Right lung (tissue), 5 donors: ENCODE data around the gene AMDHD1. TPM values are rescaled to one million over a fixed set of nuclear protein-coding genes. Genes with fewer than 3 reads are reported as not detected.
A peak's percentile ranks its signal among the peaks of the same experiment; 100 is the strongest.

Source experiments
- DNase-seq, 2 donors: peaks; one replicate each; pipeline ENCODE4 v3.0.0-alpha.2; 2013
- polyA plus RNA-seq, 5 donors: library from polyadenylated mRNA; unstranded; fragments of 120-200 nt; gene quantifications; one replicate each; pipeline versions ENCODE4 v1.2.1 to v1.2.3, GENCODE V29; 2013; ENCODE audit warnings: inconsistent platforms in 1 of 5, low replicate concordance in 1 of 5; ENCODE audit not compliant: insufficient read length in 5 of 5, insufficient read depth in 1 of 5

AMDHD1 gene
- polyA plus RNA-seq, 5 donors = 0.68 to 1.7 (median 0.89) TPM

DNA sequence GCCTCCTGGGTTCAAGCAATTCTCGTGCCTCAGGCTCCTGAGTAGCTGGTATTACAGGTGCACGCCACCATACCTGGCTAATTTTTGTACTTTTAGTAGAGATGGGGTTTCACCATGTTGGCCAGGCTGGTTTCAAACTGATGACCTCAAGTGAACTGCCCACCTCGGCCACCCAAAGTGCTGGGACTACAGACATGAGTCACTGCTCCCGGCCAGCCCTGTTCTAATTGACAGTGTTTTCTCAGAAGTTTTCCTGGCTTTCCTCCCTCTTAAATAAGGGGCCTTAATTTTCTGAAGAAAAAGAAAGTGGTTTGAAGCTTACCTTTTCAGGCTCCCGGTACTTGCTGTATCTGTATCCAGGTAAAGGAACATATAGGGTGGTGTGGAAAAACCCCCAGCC is 51.3 kb downstream of the AMDHD1 start:
- DNase-seq = no peak

DNA sequence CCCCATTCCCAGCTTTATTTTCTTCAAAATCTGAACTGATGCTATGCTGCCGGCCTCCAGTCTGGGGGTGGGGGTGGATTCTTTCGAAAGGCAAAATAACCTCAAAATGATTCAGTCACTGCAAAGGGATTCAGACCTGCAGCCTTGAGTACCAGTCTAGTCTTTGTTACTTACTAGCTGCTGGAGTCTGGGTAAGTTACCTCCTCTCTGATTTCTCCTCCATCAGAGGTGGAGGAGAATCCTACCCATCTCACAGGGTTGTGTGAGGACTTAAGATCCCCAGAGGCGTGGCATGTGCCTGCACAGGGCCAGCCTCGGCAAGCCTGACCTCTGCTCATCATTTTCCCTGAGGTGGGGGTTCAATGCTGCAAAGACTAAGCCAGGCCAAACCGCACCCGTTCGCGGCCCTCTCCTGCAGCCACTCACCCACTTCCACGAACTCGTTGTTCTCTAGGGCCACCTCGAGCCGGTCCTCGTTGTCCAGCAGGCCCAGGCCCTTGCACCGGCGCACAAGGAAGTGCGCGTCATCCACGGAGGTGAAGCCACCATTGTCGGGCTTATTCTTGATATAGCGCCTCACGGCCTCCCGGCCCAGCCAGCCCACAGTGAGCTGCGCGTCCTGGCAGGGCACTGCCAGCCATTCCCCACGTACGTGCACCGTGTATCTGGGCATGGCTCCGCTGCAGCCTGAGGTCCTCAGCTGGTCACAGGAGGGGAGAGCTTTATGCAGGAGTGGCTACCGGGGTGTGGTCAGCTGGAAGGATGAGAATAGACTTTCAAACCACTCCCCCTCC is 52.3 kb downstream of the AMDHD1 start:
- DNase-seq = no peak

DNA sequence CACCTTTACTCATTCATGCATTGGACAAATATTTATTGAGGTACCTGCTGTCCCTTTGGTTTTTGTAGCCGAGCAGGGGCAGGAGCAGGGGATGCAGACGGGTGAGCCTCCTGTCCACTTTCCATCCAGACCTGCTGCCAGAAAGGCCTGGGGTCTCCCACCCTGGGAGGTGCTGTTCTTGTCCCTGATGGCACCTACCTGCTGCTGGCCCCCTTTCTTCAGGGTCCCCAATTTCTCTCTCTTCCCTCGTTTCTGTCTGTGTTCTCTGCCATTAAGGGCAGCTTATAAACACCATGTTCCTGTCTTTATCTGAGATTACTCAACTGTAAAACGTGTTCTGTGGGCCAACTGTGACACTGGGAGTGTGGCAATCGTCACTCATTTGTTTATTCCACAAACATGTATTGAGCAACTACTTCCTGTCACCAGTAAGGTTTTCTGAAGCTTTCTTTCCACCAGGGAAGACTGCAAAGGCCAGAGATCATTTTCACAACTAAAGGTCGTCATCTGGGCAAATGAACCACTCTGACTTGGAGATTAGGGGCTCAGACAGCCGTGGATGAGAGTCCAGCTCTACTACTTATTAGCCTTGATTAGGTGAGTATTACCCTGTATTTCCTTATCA is 53.0 kb downstream of the AMDHD1 start, which contains the start of gene HAL:
Gene HAL, minus strand, starts transcription at position 311 of the 625 bp plus-strand sequence. CDS start 434 bp downstream, outside the sequence.
- no peak for DNase-seq

DNA sequence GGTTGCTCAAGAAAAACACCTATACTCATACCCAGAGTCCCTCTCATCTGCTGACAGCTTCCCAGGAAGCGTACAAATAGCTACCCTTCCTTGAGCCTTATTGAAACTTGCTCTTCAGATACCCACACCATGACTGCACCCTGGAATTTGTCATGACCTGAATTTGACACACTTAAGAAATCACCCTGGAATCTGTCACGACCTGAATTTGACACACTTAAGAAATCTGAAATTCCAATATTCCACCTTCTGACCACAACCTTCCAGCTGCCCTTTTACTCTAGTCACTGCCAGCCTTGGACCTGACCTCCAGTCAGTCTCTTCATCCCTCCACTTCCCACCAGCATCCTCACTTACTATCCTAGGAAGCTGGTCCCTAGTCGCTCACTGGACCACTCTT is 54.1 kb downstream of the AMDHD1 start:
- no peak for DNase-seq

DNA sequence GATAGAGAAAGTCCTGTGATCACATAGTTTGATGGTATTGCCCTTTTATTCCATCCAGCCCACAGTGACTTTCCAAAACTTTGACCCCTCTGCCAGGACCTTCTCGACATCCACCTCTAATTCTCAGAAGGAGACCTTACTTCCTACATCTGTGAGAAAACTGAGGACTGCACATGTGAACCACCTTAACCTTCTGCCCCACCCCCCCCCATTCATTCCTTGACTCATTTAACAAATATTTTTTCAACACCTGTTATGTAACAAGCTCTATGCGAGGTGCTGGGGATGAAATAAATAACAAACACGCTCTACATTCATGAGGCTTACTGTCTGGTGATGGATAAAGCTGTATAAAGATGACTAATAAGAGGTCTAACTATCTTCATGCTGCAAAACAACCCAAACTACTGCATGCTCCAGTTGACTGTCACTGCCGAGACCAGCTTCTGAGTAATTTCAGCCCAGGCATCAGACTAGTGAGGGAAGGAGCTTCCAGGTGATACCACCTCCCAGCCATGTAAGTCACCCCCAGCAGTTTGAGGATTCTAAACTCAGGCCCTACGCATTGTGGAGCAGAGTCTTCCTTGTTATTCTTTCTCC is 54.9 kb downstream of the AMDHD1 start:
- no peak for DNase-seq

DNA sequence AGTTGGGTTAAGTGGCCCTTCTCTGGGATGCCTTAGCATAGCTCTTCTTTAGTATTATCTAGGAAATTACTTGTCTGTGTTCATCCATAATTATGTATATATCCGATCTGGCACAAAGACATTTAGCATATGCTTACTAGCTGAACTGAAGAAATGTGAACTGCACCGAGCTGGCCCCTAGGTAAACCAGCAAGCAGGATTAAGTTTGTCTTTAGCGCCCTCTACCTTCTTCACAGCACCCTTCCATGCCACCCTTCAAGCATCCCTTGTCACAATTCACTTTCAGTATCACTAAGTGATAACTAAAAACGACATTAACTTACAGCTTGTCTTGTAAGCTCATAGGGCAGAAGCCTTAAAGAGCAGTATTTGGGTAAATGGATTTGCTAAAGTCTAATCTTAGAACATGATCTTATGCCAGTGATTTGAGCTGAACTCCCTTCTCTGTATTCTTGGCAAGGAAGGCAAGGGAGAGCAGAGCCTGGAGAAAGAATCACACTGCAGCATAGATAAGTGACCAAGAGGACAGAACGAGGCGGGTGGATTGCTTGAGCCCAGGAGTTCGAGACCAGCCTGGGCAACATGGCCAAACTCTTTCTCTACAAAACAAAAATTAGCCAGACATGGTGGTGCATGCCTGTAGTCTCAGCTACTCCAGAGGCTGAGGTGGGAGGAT is 55.6 kb downstream of the AMDHD1 start:
- peak; percentile 31 to 45 for DNase-seq

DNA sequence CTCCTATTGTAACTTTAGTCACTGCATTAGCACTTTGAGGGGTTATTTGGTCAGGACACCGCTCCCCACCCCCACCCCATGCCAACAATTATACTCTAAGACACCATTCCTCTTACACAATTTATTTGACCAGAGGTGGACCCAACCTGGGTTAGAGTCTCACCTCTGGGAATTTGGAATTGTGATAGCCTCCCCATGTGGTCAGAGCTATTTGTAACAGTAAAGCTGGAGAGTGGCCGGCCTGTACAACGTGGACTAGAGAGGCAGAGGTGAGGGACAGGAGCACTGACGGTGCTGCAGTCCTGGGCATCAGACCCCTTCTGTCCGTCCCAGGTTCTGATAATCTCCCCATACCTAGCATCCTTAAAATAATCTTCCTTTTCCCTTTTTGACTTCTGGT is 56.4 kb downstream of the AMDHD1 start:
- no peak for DNase-seq

DNA sequence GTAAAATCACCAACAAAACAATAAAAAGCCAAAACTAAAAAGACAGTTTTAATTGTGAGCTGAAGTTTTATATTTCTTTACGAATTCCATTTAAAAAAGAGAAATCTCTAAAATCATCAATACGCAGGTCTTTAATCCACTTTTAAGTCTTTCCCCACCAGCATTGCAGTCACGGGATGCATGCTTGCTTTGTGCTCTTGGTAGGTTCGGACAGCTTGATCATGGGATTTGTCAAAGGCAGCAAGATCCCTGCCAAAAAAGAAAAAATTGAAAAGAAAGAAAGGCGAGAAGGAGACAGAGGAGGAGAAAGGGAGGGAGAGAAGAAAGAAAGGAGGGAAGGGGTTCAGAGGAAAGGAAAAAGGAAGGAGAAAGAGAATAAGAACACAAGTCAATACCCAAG is 57.7 kb downstream of the AMDHD1 start:
- DNase-seq = no peak

DNA sequence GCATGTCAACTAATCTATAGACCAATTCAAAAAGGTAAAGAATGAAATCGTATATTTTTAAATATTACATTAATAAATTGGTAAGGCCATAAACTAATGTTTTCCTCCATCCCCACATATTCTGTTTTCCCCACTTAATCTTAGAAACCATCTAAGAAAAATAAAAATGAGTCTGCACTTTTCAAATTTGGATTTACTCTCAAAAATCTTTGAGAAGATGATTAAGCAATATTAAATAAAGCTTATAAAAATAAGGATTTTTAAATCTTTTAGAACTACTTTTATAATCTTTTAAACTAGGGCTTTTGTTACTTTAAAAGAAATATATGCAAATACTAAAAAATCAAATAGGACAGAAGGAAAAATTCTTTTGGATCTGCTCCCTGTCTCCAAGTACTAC is 63.6 kb downstream of the AMDHD1 start:
- no peak for DNase-seq

DNA sequence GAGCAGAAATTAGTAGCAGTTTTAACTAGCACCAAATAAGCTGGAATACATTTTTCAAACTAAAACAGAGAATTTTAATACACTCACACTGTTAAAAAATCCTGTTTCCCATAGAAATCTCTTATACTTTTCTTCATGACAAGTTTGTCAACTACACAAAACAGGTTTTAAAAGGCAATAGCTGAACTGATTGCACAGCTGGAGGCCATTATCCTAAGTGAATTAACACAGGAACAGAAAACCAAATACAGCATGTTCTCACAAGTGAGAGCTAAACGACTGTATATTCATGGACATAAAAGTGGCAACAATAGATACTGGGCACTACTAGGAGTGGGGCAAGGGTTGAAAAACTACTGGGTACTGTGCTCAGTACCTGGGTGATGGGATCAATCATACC is 64.6 kb downstream of the AMDHD1 start:
- no peak for DNase-seq

DNA sequence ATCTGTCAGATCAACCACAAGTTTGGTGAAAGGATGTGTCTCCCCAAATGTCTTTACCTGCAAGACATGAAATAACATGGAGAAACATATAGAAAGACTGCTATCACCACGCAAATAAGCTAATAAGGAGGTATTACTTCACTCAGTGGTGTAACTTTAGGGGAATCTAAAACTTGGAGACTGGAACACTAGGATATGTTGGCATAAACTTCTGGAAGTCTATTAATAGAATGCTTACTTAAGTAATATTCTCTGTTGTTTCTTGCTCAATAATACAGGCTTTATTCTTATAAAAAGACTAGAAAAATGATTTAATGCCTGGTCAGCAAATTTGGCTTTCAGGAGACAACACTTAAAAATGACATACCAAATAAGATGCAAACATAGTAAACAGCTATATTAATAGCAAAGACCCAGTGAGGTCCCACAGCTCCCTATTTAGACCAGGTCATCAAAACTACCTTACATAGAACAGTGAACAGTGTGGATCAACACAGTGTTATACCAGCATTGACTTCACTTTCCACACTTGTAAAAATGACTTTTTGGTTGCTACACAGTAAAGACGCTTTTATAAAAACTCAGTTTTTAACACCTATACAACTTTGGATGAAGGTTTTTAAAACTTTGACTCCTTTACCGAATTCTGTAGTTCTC is 71.9 kb downstream of the AMDHD1 start:
- peak; percentile 42 to 60 for DNase-seq

DNA sequence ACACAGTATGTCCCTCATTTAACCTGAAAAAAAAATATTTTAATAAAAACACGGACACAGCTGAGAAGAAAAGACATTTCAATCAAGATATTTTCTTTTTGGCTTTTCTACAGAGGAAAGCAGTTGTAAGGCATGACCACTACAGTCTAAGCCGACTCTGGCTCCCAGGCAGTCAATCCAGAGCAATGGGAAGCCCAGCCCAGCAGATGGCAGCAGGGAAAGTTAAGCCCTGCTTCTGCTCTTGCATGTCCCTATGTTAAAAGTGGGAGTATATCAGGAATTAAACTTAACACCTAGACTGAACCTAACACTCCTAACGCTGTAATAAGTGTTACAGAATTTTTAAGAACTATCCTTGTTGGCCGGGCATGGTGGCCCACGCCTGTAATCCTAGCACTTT is 72.5 kb downstream of the AMDHD1 start:
- peak; percentile 2 to 23 for DNase-seq

Other genes with a start within 250 kb of the AMDHD1 start
- gene NTN4, start 152.6 kb upstream of the AMDHD1 start, polyA plus RNA-seq = 10 to 100 TPM; 23.7 to 42.1 (median 25.1) TPM
- 100 to 1,000 TPM in 1 of 5 donors, 10 to 100 TPM in 4; 79.9 to 101 (median 88.2) TPM for gene SNRPF, start 84.4 kb upstream of the AMDHD1 start, polyA plus RNA-seq
- under 1 TPM; 0.28 to 0.96 (median 0.90) TPM for gene CCDC38, start 717 bp upstream of the AMDHD1 start, polyA plus RNA-seq
- 1 to 10 TPM in 2 of 5 donors, under 1 TPM in 3; 0.66 to 2.2 (median 0.70) TPM for gene HAL, start 53.0 kb downstream of the AMDHD1 start, polyA plus RNA-seq
- gene LTA4H, start 92.3 kb downstream of the AMDHD1 start, polyA plus RNA-seq = 100 to 1,000 TPM; 148 to 216 (median 209) TPM